H7 (cell line): ENCODE measurements around the gene CIAO2B. TPM values are rescaled to one million over a fixed set of nuclear protein-coding genes. Genes with fewer than 3 reads are reported as not detected.
"Not testable (repeated sequence)": the region's sequence is repeated elsewhere in the genome, so short reads cannot be mapped to it uniquely, and the experiment has no call there.

Source experiments
- DNase-seq: peaks from one replicate; pipeline ENCODE4 v3.0.0; 2012
- H3K27me3 ChIP-seq: 2 replicates; pipeline ENCODE4 v1.6.0; 2011; ENCODE audit warnings: mild to moderate bottlenecking, low read length; ENCODE audit not compliant: control insufficient read depth, insufficient read depth
- H3K36me3 ChIP-seq: replicated peaks from 2 replicates; pipeline ENCODE4 v1.5.1; 2011; ENCODE audit warnings: low read length; ENCODE audit not compliant: control insufficient read depth, insufficient read depth
- H3K4me3 ChIP-seq: 2 replicates; pipeline ENCODE4 v1.5.1; 2011; ENCODE audit warnings: low read depth, mild to moderate bottlenecking, control low read depth, low read length, moderate library complexity; ENCODE audit not compliant: insufficient read depth
- total RNA-seq: library from RNA; depleted of rRNA; stranded (reverse); fragments of >200 nt; shearing (Covaris generic); gene quantifications from 2 replicates; pipeline ENCODE4 v1.2.3, GENCODE V29; 2014

CIAO2B gene
- total RNA-seq, 1 experiment from 2014 or later = 91.1 TPM

DNA sequence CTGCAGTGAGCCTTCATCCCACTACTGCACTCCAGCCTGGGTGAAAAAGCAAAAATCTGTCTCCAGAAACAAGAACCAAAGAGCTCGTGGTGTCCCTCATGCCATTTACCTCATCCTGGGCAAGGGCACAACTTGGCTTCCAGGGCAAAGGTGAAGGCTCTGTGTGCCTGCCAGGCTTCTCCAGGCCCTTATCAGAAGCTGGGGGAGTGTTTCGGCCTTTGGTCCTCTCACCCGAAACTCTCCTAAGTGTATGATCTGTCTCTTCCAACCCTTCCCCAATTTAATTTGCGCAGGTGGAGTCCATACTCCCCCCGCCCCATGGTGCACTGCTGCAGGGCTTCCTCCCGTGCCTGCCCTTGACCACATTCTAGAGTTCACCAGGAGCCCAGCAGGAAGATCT, 2.3 kb upstream of the CIAO2B start:
- DNase-seq = peak; percentile 27
- Histone ChIP-seq H3K4me3 (no peak overlapping the region), H3K27me3 (peaks cover 8% of the 10 kb centered on the region)

DNA sequence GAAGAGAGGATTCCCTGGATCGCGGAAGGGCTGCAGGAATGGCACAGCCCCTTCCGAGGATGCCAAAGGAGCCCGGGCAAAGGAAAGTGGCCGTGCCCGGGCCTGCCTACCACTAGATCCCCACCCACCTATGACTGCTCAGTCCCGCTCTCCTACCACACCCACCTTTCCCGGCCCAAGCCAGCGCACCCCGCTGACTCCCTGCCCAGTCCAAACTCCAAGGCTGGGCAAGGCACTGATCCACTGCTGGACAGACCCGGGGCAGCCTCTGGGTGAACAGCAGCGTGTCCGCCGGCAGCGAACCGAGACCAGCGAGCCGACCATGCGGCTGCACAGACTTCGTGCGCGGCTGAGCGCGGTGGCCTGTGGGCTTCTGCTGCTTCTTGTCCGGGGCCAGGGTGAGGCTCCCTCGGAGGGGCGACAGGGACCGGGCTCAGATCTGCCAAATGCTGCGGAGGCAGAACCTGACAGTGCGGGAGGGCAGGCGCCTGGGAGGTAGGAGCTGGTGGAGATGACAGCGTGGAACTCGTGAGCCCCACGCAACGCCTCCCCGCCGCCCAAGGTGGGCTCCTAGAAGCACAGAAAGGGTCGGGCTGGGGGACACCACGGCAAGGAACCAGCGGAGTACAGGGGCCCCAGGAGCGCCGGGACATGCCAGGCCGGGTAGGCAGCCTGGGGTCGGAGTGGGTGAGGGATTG, 1.3 kb upstream of the CIAO2B start, which contains the start of gene CES2:
TSS of gene CES2 (plus strand) at position 203 of the 698 bp plus-strand sequence. CDS start at position 323, 120 bp downstream.
- peaks cover 7% of the 10 kb centered on the region for H3K36me3 ChIP-seq
- peak; percentile 68 for DNase-seq
- peak within 1 kb of the TSS; percentile 94 for H3K4me3 ChIP-seq
- peaks cover 8% of the 10 kb centered on the region for H3K27me3 ChIP-seq

More for the DNA sequence above, 2.3 kb upstream of the CIAO2B start:
- peaks cover 14% of the 10 kb centered on the region for H3K36me3 ChIP-seq

DNA sequence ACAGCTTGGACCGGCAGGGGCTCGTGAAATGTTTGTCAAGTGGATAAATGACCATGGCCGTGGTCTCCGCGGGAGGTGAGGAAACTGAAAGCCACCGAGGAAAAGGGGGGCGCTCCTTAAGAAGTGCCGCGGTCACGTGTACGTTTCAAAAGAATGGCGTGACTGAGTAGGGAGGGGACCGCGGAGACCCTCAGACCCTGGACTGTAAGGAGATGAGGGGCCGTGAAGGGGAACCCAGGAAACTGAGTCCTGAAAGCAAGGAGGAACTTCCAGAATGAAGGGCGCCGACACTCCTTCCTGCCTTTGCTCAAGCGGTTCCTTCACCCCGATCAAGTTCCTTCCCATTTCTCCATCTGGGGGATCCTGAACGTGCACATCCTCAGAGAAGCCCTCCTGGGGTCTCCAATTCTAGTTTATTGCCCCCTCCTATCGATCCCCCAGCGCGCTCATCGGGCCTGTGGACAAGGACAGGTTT, 674 bp upstream of the CIAO2B start:
- H3K36me3 ChIP-seq, H3K27me3 ChIP-seq, DNase-seq: not testable (repeated sequence)
- H3K4me3 ChIP-seq = peak overlapping the region; percentile 94

DNA sequence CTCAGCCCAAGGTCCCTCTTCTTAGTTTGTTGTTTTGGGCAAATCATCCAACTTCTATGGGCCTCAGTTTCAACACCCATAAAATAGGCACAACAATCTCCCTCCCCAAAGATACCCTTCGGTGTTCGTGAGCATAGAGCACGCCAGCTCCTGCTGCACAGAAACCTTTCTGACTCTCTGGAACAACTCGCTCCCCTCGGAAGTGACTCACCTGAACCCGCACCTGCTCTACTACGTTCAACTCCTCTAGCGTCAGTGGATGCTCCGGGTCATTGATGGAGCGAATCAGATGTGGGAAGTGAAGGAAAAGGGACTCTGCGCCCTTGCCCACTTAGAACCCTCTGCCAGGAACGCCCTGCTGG, 445 bp downstream of the CIAO2B start:
- DNase-seq = no peak
- H3K27me3 ChIP-seq = peaks cover 8% of the 10 kb centered on the region
- H3K36me3 ChIP-seq = peaks cover 1% of the 10 kb centered on the region

DNA sequence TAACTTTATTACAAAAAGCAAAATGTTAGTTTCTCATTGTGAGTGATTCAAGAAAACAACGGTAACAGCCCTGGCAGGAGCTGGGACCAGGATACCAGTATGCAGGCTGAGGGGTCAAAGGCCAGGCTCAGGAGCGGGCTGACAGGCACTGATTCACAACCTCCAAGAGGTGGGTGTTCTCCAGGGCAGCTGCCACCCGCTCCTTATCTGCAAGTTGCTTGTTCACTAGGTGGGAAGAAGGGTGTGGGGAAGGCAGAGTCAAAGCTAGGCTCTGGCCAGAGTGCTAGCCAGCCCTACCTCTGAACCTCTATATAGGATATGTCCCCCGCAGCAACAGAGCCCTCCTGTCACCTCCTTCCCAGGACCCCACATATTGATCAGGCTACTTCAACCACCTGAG, 2.1 kb downstream of the CIAO2B start:
- H3K36me3 ChIP-seq = no peaks in the 10 kb centered on the region; the same call in 1 of the 2 replicates
- no peak overlapping the region for H3K4me3 ChIP-seq
- H3K27me3 ChIP-seq = peaks cover 8% of the 10 kb centered on the region
- no peak for DNase-seq

More for the DNA sequence above, 445 bp downstream of the CIAO2B start:
- H3K4me3 ChIP-seq = peak overlapping the region; percentile 94

DNA sequence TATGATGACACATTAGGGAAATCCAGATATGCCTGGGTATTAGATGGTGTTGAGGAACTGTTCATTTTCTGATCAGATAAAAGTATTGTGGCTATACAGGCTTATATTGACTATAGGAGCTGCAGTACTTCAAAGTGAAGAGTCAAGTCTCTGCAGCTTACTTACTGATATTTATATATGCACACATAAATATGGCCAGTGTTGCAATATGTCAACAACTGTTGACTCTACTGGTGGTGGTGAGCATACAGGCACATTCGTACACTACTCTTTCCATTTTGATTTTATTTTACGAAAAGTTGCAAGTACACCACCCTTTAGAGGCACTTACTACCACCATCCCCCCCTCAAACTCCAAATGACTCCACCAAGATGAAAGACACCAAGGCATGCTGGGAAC, 2.5 kb downstream of the CIAO2B start:
- Histone ChIP-seq H3K36me3 (no peaks in the 10 kb centered on the region; the same call in 1 of the 2 replicates), H3K4me3 (no peak overlapping the region), H3K27me3 (peaks cover 11% of the 10 kb centered on the region)
- no peak for DNase-seq

DNA sequence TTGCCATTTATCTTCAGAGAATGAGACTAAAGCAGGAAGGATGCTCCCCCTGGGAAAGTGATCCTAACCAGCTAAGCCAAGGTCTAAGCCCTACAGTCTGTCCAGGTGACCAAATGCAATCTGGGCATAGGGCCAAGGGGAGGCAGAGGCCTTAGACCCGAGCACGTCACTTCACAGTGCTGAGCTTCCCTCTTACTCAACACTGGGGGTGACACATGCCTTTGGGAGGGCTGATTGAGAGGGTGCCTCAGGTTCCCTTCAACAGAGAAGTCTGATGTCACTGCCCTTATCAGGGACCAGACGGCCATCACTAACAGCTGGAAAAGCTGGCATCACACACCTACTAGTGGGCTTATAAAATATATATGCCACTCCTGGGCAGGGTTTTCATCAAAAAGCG, 4.0 kb downstream of the CIAO2B start:
- peaks cover 21% of the 10 kb centered on the region for H3K27me3 ChIP-seq
- no peaks in the 10 kb centered on the region; the same call in 1 of the 2 replicates for H3K36me3 ChIP-seq
- H3K4me3 ChIP-seq = no peak overlapping the region
- no peak for DNase-seq

DNA sequence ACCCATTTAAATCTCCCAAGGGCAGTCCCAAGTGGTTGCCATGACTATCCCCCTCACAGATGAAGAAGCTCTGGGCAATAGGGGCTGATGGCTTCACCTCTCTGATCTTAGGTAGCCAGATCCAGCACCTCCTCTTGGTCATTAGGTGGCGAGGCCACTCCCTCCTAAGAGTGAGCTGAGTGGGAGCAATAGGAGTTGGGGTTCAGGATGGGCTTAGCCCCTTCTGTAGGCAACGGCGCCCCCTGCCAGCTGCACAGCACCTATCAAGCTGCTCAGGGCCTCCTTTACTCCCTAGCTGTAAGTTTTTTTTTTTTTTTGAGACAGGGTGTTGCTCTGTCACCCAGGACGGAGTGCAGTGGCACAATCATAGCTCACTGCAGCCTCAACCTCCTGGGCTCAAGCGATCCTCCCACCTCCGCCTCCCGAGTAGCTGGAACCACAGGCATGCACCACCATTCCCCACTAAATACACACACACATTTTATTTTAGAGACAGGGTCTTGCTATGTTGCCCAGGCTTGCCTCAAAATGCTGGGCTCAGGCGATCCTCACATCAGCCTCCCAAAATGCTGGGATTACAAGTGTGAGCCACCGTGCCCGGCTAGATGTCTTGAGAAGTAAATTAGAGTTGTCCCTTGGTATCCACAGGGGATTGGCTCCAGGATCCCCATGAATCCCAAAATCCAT, 5.4 kb downstream of the CIAO2B start:
- no peak overlapping the region for H3K4me3 ChIP-seq
- DNase-seq = peak; percentile 79
- peaks cover 30% of the 10 kb centered on the region for H3K27me3 ChIP-seq

DNA sequence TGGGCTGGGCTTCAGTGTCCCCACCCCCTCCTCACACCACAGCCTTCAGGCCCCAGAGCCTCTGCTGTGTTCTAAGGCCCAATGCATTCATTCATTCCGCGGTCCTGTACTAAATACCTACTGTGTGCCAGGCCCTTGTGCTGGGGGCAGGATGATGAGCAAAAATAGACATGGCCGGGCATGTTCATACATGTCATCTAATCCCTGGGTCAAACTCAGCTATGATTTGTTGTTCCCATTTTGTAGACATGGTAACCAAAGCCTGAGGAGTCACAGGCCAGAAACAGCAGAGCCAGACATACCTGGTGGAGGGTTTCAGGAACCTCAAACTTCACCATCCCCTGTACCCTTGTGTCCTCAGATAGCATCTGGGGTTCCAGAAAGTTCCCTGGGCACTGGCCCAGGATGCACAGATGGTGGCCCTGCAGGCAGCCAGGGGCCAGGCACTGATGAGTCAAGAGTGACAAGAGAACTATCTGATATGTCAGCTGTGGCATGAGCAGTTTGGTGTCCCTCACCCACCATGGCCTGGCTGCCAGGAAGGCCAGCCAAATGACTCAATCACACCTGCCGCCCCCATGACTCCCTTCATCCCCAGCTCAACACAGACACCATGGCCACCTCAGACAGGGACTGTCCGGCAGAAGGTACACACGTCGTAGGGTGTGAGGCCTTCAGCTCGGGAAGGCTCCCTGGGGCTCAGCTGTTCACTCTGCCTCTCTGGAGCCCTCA, 6.1 kb downstream of the CIAO2B start:
- DNase-seq = no peak
- Histone ChIP-seq H3K27me3 (peaks cover 37% of the 10 kb centered on the region), H3K4me3 (no peak overlapping the region), H3K36me3 (no peaks in the 10 kb centered on the region; the same call in 1 of the 2 replicates)

More for the DNA sequence above, 5.4 kb downstream of the CIAO2B start:
- no peaks in the 10 kb centered on the region; the same call in 1 of the 2 replicates for H3K36me3 ChIP-seq

DNA sequence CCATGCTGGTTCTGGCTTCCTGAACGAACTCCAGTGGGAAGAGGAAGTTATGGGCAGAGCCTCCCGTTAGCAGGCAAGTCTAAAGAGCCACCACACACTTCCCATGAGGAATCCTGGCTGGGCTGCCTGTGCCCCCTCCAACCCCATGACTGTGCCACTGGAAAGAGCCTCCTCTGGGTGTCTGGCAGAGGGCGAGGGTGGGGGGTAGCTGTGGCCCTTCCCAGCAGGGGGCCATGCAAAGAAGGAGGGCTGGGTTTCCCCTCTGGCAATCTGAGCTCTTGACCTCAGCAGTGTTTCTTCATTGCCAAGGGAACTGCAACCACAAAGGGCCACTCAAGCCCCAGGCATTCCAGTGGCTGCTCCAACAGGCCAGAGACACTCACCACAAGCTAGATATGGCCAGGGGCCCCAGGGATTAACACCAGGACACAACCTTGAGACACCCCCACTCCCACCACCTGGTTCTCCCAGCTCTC, 7.2 kb downstream of the CIAO2B start:
- Histone ChIP-seq H3K4me3 (no peak overlapping the region), H3K27me3 (peaks cover 39% of the 10 kb centered on the region), H3K36me3 (no peaks in the 10 kb centered on the region)
- peak; percentile 65 for DNase-seq

DNA sequence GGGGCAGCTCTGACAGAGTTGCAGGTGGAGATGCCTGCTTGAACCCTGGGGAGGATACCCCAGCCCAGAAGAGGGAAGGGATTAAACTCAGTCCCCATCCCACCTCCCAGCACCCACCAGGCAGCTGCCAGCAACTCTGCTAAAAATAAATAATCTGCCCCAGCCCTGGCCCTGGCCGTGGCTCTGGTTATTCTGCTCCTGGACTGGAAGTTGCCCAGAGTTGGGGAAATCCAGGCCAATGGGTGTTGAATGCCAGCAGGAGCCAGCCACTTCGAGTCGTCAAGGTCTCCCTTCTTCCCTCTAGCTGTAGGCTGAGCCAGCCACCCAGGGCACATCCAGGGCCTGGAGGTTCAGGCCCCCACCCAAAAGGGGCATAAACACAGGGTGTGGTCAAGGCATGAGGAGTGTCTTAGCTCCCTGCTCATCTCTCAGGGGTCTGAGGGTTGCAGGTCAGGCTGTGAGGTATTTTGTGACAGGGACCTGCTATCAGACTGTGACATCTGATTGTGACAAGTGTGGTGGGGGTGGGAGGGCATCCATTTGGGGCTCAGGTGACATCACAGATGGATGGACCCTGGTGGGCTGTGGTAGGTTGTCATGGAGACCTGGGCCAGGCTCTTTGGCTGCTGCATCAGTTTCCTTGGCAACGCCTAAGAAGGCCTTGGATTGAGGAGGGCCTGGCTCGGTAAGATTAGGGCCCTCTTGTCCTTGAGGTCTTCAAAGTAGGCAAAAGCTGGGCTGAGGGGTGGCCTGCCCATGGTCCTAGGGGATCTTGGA, 7.8 kb downstream of the CIAO2B start:
- H3K36me3 ChIP-seq = no peaks in the 10 kb centered on the region
- peaks cover 39% of the 10 kb centered on the region for H3K27me3 ChIP-seq
- no peak overlapping the region for H3K4me3 ChIP-seq
- no peak for DNase-seq

DNA sequence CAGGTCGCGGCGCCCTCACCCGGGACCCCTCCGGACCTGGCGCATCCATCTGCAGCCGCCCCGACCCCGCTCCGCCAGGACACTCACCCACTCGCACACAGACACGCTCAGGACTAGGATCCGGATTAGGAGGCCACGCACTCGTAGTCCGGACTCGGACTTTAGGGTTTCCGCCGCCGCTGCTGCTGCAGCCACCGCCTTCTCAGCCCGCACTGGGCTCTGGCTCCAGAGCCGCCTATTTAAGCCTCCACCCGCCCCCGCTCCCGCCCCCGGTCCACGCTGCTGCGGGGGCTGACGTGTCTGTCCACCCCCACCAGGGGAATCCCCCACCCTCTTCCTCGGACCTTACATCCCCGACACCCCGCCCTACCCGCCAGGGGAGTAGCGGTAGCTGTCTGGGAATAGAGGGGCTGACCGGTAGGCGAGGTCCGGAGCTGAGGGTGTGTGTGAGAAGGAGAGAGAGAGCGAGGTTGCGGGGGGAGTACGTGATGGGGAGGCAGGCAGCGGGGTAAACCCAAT, 8.8 kb downstream of the CIAO2B start, which contains the start of gene RRAD:
TSS of gene RRAD (minus strand) at position 214 of the 519 bp plus-strand sequence. CDS start 356 bp downstream, outside the sequence.
- peak; percentile 87 for DNase-seq
- H3K27me3 ChIP-seq = peaks cover 39% of the 10 kb centered on the region
- H3K36me3 ChIP-seq = no peaks in the 10 kb centered on the region
- H3K4me3 ChIP-seq = peak within 1 kb of the TSS; percentile 40

DNA sequence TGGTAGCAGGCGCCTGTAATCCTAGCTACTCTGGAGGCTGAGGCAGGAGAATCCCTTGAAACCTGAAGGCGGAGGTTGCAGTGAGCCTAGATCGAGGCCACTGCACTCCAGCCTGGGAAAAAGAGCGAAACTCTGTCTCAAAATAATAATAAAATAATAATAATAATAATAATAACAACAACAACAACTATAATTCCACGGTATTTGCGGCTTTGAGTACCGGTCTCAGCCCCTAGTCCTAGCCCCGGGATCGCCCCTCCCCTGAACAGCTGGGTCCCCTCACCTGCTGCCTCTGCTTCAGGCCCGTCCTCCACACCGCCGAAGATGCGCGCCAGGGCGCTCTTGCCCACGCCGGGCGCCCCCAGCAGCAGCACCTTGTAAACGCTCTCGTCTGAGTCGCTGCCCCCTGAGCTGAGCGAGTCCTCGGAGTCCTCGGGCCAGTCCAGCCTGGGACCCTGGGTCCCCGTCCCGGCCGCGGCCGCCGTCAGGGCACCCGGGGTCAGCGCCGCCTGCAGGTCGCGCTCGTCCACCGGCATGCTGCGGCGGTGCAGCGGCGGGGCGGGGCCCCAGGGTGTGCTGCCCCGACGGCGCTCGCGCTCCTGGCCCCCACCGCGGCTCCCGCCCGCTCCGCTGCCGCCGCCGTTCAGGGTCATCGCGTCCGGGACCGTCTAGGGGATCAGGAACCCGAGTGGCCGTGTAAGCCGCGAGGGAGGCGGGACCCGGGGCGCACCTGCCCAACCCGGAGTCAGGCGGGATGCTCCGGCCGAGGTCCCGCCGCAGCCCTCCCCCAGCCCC, 9.5 kb downstream of the CIAO2B start:
- H3K27me3 ChIP-seq = peaks cover 39% of the 10 kb centered on the region
- peak; percentile 99 for DNase-seq
- H3K4me3 ChIP-seq = peak overlapping the region; percentile 40
- no peaks in the 10 kb centered on the region for H3K36me3 ChIP-seq
